EH (cell line): ENCODE data around the gene RELA.

Experiments used
- DNase-seq: peaks from one replicate; pipeline ENCODE4 v3.0.0-alpha.2; 2015; ENCODE audit warnings: low read depth

The RELA gene

GRCh38 chr11:65633390-65634108 lies 29.2 kb downstream of the RELA start:
- DNase-seq = no peak

DNA sequence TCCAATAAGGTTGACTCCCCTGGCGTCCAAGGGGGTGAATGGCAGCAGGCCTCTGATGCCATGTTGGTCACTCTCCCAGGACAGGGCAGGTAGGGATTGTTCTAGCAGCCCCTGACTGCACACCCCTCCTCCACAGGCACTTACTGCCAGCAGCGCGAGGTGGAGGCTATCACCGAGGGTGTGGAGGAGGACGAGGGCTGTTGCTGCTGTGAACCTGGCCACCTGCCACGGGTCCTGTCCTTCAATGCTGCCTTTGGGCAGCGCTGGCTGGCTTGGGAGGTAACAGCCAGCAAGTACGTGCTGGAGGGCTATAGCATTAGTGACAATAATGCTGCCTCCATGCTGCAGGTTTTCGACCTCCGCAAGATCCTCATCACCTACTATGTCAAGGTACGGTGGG lies 32.5 kb downstream of the RELA start:
- no peak for DNase-seq

- DNase-seq = no peak
These were observed 33.1 kb downstream of the RELA start for GRCh38 chr11:65629579-65629978.

- DNase-seq = no peak
These were observed 35.5 kb downstream of the RELA start for GRCh38 chr11:65627202-65627601.

- peak; percentile 57 for DNase-seq
These were observed 36.9 kb downstream of the RELA start for GRCh38 chr11:65625628-65626342.

DNA sequence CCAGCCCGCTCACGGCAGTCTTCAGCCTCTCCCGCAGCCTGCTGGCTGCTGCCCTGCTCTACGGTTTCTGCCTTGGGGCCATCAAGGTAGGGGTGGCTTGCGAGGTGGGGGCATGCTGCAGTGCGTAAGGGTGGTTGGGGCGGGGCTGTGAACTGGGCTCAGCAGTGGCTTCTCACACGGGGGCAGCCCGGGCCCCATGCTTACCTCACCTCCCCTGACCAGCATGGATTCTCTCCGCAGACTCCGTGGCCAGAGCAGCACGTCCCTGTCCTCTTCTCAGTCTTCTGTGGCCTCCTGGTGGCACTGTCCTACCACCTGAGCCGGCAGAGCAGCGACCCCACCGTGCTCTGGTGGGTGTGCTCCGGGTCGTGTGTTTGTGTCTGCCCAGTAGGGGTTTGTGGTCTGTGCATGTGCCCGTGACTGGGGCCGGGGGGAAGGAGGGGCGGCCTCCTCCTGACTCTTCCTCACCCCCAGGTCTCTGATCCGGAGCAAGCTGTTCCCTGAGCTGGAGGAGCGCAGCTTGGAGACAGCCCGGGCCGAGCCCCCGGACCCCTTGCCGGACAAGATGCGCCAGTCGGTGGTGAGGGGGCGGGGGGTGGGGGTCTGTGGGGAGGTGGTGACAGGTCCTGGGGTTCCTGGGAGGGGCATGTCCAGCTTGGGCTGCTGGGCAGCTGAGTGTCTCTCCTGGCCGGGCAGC lies 37.6 kb downstream of the RELA start:
- DNase-seq = no peak

- no peak for DNase-seq
These were observed 38.7 kb downstream of the RELA start for GRCh38 chr11:65623852-65624616.

DNA sequence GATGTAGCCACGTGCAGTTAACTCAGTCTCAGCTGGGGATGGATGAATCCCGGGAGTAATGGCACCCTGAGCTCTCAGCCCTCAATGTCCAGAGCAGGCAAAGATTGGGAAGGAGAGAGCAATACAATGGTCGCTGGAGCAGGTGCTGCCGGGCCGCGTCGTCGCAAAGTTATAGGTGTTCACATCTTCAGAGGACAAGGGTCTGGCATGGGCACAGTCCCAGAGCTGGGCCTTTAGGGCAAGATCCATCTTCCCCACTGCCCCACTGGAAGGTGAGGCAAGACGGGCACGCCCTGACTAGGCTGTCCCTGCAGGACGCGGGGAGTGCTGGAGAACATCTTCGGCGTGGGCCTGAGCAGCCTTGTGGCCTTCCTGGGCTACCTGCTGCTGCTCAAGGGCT lies 39.5 kb downstream of the RELA start:
- no peak for DNase-seq

DNA sequence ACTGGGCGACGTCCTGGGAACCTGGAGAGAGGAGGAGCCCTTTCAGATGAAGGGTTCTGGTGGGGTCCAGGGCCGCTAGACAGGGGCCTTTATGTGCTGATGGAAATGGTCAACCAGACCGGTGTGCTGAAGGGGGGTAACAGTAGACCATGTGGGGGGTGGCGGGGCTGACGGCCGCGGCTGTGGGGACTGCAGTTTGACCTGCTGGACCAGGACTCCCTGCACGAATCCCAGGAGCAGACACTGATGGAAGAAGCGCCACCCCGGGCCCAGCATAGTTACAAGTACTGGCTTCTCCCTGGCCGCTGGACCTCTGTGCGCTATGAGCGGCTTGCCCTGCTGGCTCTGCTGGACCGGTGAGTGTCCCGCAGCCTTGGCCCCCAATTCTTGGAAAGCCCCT lies 40.7 kb downstream of the RELA start:
- no peak for DNase-seq

DNA sequence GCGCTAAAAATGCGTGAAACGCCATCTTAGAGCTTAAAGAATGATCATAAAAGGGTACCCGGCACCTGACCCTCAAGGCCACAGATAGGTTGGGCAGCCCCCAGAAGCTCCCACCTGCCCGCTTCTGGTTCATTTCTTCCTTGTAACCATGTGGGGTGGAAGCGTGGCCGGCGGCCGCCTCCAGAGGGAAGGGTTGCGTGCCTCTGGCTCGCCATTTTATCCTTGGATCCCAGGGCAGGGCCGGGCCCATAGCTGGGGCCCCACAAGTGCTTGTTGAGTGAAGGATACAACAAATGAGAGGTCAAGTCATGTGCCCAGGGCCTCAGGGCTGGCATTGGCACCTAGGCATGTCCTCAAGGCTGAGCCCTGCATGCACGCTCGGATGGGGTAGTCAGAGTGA lies 41.3 kb downstream of the RELA start:
- DNase-seq = no peak

GRCh38 chr11:65620666-65621065 lies 42.0 kb downstream of the RELA start:
- DNase-seq = no peak

- no peak for DNase-seq
These were observed 43.3 kb downstream of the RELA start for GRCh38 chr11:65619281-65619928.

DNA sequence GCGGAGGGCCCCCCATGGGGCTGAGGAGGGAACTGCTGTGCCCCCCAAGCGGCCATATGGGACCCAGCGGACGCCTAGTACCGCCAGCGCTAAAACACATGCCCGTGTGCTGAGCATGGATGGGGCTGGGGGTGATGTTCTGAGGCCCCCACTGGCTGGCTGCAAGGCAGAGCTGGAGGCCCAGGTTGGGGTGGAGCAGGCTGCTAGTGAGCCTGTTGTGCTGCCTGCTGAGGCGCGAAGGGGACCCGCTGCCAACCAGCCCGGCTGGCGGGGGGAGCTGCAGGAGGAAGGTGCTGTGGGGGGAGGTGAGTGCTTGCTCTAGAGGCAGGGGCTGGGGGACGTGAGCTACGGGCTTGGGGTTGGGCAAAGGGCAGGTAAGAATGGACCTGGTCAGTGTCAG lies 44.0 kb downstream of the RELA start:
- no peak for DNase-seq

- no peak for DNase-seq
These were observed 44.5 kb downstream of the RELA start for GRCh38 chr11:65617990-65618751.

DNA sequence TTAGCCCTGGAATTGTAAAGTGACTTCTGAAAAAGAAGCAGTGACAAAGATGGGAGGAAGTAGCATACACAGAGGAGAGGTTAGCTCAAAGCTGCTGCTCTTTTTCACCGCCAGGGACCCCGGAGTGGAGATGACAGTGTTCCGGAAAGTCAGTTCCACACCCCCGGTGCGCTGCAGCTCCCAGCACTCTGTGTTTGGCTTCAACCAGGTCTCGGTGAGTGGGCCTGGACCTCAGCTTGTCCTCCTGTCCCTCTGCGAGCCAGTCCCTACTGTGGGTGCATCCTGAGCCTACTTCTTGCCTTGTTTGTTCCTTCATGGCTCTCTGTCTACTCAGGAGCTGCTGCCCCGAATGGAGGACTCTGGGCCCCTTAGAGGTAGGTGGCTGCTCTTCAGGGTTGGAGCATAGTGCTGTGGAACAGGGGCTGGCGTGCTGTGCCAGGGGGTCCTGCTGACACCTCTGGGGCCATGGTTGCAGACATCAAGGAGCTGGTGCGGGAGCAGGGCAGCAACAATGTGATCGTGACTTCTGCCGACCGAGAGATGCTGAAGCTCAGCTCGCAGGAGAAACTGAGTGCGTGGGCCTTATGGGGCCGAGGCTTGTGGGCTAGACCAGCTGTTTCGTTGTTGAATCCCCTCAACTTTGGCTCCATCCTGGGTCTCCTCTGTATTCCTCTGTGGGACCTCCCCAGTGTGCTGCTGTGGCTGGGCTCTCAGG lies 45.4 kb downstream of the RELA start:
- no peak for DNase-seq

DNA sequence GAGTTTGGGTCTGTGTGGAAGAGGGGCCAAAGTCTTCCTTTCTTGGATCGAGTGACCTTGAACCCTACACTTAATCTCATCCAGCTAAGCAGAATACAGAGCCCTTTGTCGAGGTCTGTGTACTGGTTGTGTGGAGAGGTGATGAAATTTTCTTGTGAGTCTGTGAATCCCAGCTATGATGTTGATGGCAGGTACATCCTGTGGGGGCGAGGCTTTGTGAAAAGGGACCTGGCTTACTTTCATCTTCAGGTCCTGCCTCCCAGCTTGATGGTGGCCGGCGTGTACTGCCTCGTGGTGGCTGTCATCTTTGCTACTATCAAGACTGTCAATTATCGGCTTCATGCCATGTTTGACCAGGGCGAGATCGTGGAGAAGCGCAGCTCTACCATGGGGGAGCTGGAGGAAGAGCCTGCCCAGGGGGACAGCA lies 46.1 kb downstream of the RELA start:
- no peak for DNase-seq

- peak; percentile 39 for DNase-seq
These were observed 46.7 kb downstream of the RELA start for GRCh38 chr11:65615950-65616574.

DNA sequence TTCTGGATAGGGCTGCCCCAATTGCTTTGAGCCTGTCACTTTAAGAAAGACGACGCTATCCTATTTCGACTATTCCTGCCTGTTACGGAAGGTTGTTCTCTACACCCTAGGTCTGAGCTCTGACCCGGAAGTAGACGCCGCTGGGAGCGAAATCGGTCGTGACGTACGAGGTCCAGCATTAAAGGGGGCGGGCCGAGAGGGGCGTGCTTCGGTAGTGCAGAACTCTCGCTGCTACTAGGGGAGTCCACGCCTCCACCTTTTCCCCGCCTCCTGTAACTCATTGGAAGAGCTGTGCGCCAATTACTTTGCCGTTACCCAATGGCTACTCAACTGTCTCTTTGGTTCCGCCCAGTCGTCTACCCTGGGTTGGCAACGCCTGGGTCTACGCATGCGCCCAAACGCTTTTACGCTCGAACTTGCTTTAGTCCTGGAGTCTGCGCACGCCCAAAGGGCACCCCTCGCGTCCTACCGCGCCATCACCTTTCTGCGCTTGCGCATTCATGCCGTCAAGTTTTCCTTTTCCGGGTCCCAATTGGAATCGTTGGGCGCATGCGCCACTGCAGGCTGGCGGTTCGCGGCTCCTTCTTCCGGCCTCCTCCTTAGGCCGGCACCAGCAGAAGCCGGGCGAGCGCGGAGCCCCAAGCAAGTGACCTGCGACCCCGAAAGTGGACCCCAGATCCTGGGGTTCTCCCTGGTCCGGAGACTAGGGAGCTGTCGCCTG lies 47.3 kb downstream of the RELA start, which contains the start of gene PCNX3:
PCNX3 (plus strand) TSS at position 548 of the 721 bp plus-strand sequence. CDS start 536 bp downstream, outside the sequence.
- DNase-seq = peak; percentile 100
